T-cell (primary cell): Measurements from ENCODE around the gene OLAH. TPM values are rescaled to one million over a fixed set of nuclear protein-coding genes. Genes with fewer than 3 reads are reported as not detected.

Source experiments
- ATAC-seq, 4 experiments: fragments of 200-7000 bp in 3 of 4; fragments of 150-1000 bp in 1 of 4; cut with Tn5 transposase; replicated peaks in 1 of 4; 1 replicate in 3 of 4; 2 replicates in 1 of 4; pipeline ENCODE4 v1.10.0; 2021; ENCODE audit warnings: moderate library complexity in 3 of 4, mild to moderate bottlenecking in 2 of 4, moderate number of reproducible peaks in 1 of 4
- CTCF ChIA-PET, 2 donors: fragments of 300-600 bp; sonication (Branson Sonifier 250); formaldehyde crosslinking; loops; one replicate each; lab custom pipeline; 2022; ENCODE audit warnings: antibody characterized with exemption in 2 of 2; lab: Charles Lee
- POLR2A ChIA-PET, 2 donors: fragments of 300-600 bp; sonication (Branson Sonifier 250); formaldehyde crosslinking; loops; one replicate each; lab custom pipeline; 2022; ENCODE audit warnings: antibody characterized with exemption in 2 of 2; lab: Charles Lee
- DNase-seq, 35 experiments: peaks; one replicate each; pipeline versions ENCODE4 v3.0.0 to v3.0.0-alpha.2; 2013 to 2023
- H3K27ac ChIP-seq: one replicate; pipeline ENCODE4 v1.5.1; 2013; ENCODE audit warnings: low read length
- H3K27me3 ChIP-seq, 2 experiments: replicated peaks in 1 of 2; 1 replicate in 1 of 2; 2 replicates in 1 of 2; pipeline versions ENCODE4 v1.6.1 to v1.7.0; 2013; ENCODE audit warnings: low read length in 1 of 2, mixed read lengths in 1 of 2; ENCODE audit not compliant: control insufficient read depth in 2 of 2, insufficient read depth in 2 of 2; ENCODE audit errors: extremely low read depth in 1 of 2
- H3K36me3 ChIP-seq, 2 donors: 1 replicate in 1 of 2; 2 replicates in 1 of 2; pipeline versions ENCODE4 v1.6.1 to v1.7.0; 2013; ENCODE audit warnings: low read length in 1 of 2; ENCODE audit not compliant: control insufficient read depth in 2 of 2, insufficient read depth in 1 of 2; ENCODE audit errors: extremely low read depth in 1 of 2
- H3K4me1 ChIP-seq, 2 experiments: 1 replicate in 1 of 2; 2 replicates in 1 of 2; pipeline versions ENCODE4 v1.6.1 to v1.7.0; 2013; ENCODE audit warnings: low read length in 2 of 2, mixed read lengths in 1 of 2; ENCODE audit not compliant: insufficient read depth in 2 of 2, control insufficient read depth in 1 of 2; ENCODE audit errors: extremely low read depth in 1 of 2
- H3K4me3 ChIP-seq, 2 donors: 1 replicate in 1 of 2; 2 replicates in 1 of 2; pipeline versions ENCODE4 v1.5.1 to v1.7.0; 2013; ENCODE audit warnings: mild to moderate bottlenecking in 2 of 2, low read length in 1 of 2, moderate library complexity in 1 of 2; ENCODE audit not compliant: control insufficient read depth in 1 of 2; ENCODE audit errors: extremely low read depth in 1 of 2
- H3K9me3 ChIP-seq: 2 replicates; pipeline ENCODE4 v1.7.0; 2013
- H3K27ac Mint-ChIP-seq, 2 donors: one replicate each; pipeline ENCODE4 v1.8.0; 2020 to 2021; ENCODE audit warnings: mild to moderate bottlenecking in 2 of 2, mixed read lengths in 2 of 2
- H3K27me3 Mint-ChIP-seq, 2 donors: one replicate each; pipeline ENCODE4 v1.8.0; 2021 to 2022; ENCODE audit warnings: mixed read lengths in 2 of 2
- H3K36me3 Mint-ChIP-seq: one replicate; pipeline ENCODE4 v1.8.0; 2021; ENCODE audit warnings: mixed read lengths
- H3K4me1 Mint-ChIP-seq, 3 donors: one replicate each; pipeline ENCODE4 v1.8.0; 2020 to 2022; ENCODE audit warnings: mixed read lengths in 3 of 3, mild to moderate bottlenecking in 1 of 3
- H3K4me3 Mint-ChIP-seq, 3 donors: one replicate each; pipeline ENCODE4 v1.8.0; 2020 to 2022; ENCODE audit warnings: mild to moderate bottlenecking in 3 of 3, mixed read lengths in 3 of 3, moderate library complexity in 3 of 3
- H3K9me3 Mint-ChIP-seq, 3 donors: one replicate each; pipeline ENCODE4 v1.8.0; 2020 to 2022; ENCODE audit warnings: mixed read lengths in 3 of 3
- WGBS: methylation state at CpG from one replicate; pipeline ENCODE4 v1.1.5; 2013; ENCODE audit warnings: missing lambda C conversion rate; ENCODE audit not compliant: insufficient coverage; 5-methylcytosine and 5-hydroxymethylcytosine counted together
- total RNA-seq, 35 experiments: library from RNA in 6 of 35; stranded (reverse) in 6 of 35; fragments of 120-200 nt in 1 of 35; gene quantifications; one replicate each; pipeline versions ENCODE4 v1.2.1 to v1.2.4 and lab custom pipeline; 2013 to 2026

The OLAH gene
- total RNA-seq, 5 donors from 2014 or later (not counting 1 experiment from before 2014, with no cell fraction given): not detected

DNA sequence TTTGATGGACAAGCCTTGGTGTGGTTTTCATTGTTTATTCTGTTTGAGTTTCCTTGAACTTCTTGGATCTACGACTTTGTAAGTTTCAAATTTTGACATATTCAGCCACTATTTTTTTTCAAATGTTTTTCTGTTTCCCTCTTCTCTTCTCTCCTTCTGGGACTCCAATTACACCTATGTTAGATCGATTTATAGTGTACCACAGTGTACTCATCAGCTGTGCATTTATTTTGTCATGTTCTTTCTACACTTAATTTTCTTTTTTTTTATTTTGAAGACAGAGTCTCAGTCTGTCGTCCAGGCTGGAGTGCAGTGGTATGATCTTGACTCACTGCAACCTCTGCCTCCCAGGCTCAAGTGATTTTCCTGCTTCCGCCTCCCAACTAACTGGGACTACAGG is 16.2 kb downstream of the OLAH start:
- CTCF ChIA-PET: no interaction called here
- no peaks in the 10 kb centered on the region for H3K36me3 ChIP-seq
- Mint-ChIP-seq H3K27ac (no peak overlapping the region), H3K4me3 (no peak overlapping the region), H3K9me3 (peaks cover 7 to 18% (median 9%) of the 10 kb centered on the region in 3 donors), H3K36me3 (peaks cover 13% of the 10 kb centered on the region), H3K27me3 (peaks cover 12 to 17% of the 10 kb centered on the region in 2 donors), H3K4me1 (no peaks in the 10 kb centered on the region)
- ATAC-seq (no peak), DNase-seq (no peak)
- no peaks in the 10 kb centered on the region for H3K9me3 ChIP-seq
- H3K4me3 ChIP-seq: no peak overlapping the region
- POLR2A ChIA-PET: interaction anchor here in 1 of 2 donors (0.6 kb wide), 1 partner anchor 32 kb away, joined by 3 read pairs; no protein-coding TSS in a partner anchor
- peaks cover 0 to 18% of the 10 kb centered on the region in 2 experiments for H3K27me3 ChIP-seq
- no peak overlapping the region for H3K27ac ChIP-seq
- H3K4me1 ChIP-seq: no peaks in the 10 kb centered on the region
- WGBS: 83% methylated on average over 1 of the region's 4 CpGs

GRCh38 chr10:15060638-15061037 is 16.9 kb downstream of the OLAH start:
- peaks cover 7 to 22% (median 9%) of the 10 kb centered on the region in 3 donors for H3K9me3 Mint-ChIP-seq
- no peaks in the 10 kb centered on the region for H3K4me1 Mint-ChIP-seq
- DNase-seq: no peak
- H3K27ac ChIP-seq: no peak overlapping the region
- H3K27me3 ChIP-seq: peaks cover 0 to 18% of the 10 kb centered on the region in 2 experiments
- ChIA-PET POLR2A (no interaction called here), CTCF (no interaction called here)
- 57% methylated on average over 1 of the region's 2 CpGs for WGBS
- H3K36me3 Mint-ChIP-seq: peaks cover 16% of the 10 kb centered on the region
- no peak overlapping the region for H3K4me3 ChIP-seq
- peaks cover 16 to 22% of the 10 kb centered on the region in 2 donors for H3K27me3 Mint-ChIP-seq
- ATAC-seq: no peak
- H3K4me3 Mint-ChIP-seq: no peak overlapping the region
- H3K36me3 ChIP-seq: no peaks in the 10 kb centered on the region
- H3K4me1 ChIP-seq: no peaks in the 10 kb centered on the region
- H3K27ac Mint-ChIP-seq: no peak overlapping the region
- H3K9me3 ChIP-seq: no peaks in the 10 kb centered on the region

DNA sequence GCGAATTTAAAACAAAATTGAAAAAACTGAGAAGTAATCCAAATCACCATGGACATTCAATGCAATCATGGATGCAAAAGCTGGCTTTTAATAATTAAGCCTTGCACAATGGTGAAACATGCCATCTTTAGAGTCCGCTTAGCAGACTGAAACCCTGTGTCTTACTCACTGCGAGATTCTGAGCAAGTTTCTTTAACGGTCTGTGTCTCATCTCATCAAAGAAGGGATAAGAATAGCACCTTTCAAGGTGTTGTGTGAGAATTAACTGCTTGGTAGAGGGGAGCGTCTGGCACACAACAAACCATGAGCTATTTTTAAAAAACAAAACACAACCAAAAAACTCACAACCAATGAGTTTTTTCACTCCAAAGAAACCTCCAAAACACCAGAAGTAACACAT is 23.4 kb downstream of the OLAH start:
- ChIA-PET CTCF (no interaction called here), POLR2A (no interaction called here)
- Mint-ChIP-seq H3K4me1 (no peaks in the 10 kb centered on the region), H3K27ac (no peak overlapping the region), H3K9me3 (peaks cover 0 to 3% (median 0%) of the 10 kb centered on the region in 3 donors), H3K36me3 (peaks cover 6% of the 10 kb centered on the region), H3K27me3 (peaks cover 8 to 11% of the 10 kb centered on the region in 2 donors), H3K4me3 (no peak overlapping the region)
- Histone ChIP-seq H3K27ac (no peak overlapping the region), H3K36me3 (no peaks in the 10 kb centered on the region), H3K27me3 (peaks cover 0 to 22% of the 10 kb centered on the region in 2 experiments), H3K9me3 (no peaks in the 10 kb centered on the region), H3K4me3 (no peak overlapping the region), H3K4me1 (no peaks in the 10 kb centered on the region)
- ATAC-seq (no peak), DNase-seq (no peak)
- 90% methylated on average over 4 of the region's 5 CpGs for WGBS

- Histone ChIP-seq H3K4me3 (no peak overlapping the region), H3K9me3 (no peaks in the 10 kb centered on the region), H3K27me3 (peaks cover 0 to 14% of the 10 kb centered on the region in 2 experiments), H3K27ac (no peak overlapping the region), H3K36me3 (no peaks in the 10 kb centered on the region), H3K4me1 (no peaks in the 10 kb centered on the region)
- peaks cover 0 to 3% (median 0%) of the 10 kb centered on the region in 3 donors for H3K9me3 Mint-ChIP-seq
- H3K4me1 Mint-ChIP-seq: no peaks in the 10 kb centered on the region
- DNase-seq (no peak), ATAC-seq (no peak)
- no CpG with 5 or more reads among the region's 3 CpGs for WGBS
- POLR2A ChIA-PET: no interaction called here
- H3K36me3 Mint-ChIP-seq: peaks cover 6% of the 10 kb centered on the region
- no peak overlapping the region for H3K4me3 Mint-ChIP-seq
- no peak overlapping the region for H3K27ac Mint-ChIP-seq
- CTCF ChIA-PET: interaction anchor here in 1 of 2 donors (0.6 kb wide), 1 partner anchor 54 kb away, joined by 3 read pairs; no protein-coding TSS in a partner anchor
- peaks cover 8% of the 10 kb centered on the region in 2 donors for H3K27me3 Mint-ChIP-seq
Observed at GRCh38 chr10:15068802-15069201, 25.1 kb downstream of the OLAH start.

GRCh38 chr10:15069230-15069629 is 25.5 kb downstream of the OLAH start:
- Mint-ChIP-seq H3K4me1 (no peaks in the 10 kb centered on the region), H3K27ac (no peak overlapping the region), H3K27me3 (peaks cover 8% of the 10 kb centered on the region in 2 donors), H3K4me3 (no peak overlapping the region), H3K9me3 (peaks cover 0 to 3% (median 0%) of the 10 kb centered on the region in 3 donors), H3K36me3 (peaks cover 6% of the 10 kb centered on the region)
- H3K4me1 ChIP-seq: no peaks in the 10 kb centered on the region
- CTCF ChIA-PET: interaction anchor here in 1 of 2 donors (0.7 kb wide), 2 partner anchors 33 to 36 kb away, joined by 3 read pairs; no protein-coding TSS in a partner anchor
- DNase-seq: no peak
- 68% methylated on average over 4 of the region's 4 CpGs for WGBS
- no peak for ATAC-seq
- no peaks in the 10 kb centered on the region for H3K36me3 ChIP-seq
- no peak overlapping the region for H3K4me3 ChIP-seq
- peaks cover 0 to 14% of the 10 kb centered on the region in 2 experiments for H3K27me3 ChIP-seq
- POLR2A ChIA-PET: no interaction called here
- no peak overlapping the region for H3K27ac ChIP-seq
- no peaks in the 10 kb centered on the region for H3K9me3 ChIP-seq

- no peaks in the 10 kb centered on the region for H3K9me3 ChIP-seq
- H3K27me3 ChIP-seq: peaks cover 0 to 14% of the 10 kb centered on the region in 2 experiments
- ATAC-seq: no peak
- no peak overlapping the region for H3K27ac Mint-ChIP-seq
- H3K4me1 ChIP-seq: no peaks in the 10 kb centered on the region
- peaks cover 4% of the 10 kb centered on the region for H3K36me3 Mint-ChIP-seq
- H3K4me3 ChIP-seq: no peak overlapping the region
- H3K27ac ChIP-seq: no peak overlapping the region
- H3K4me1 Mint-ChIP-seq: no peaks in the 10 kb centered on the region
- H3K9me3 Mint-ChIP-seq: no peaks in the 10 kb centered on the region
- no peak for DNase-seq
- no peak overlapping the region for H3K4me3 Mint-ChIP-seq
- WGBS: 78% methylated on average over 5 of the region's 5 CpGs
- ChIA-PET CTCF (no interaction called here), POLR2A (no interaction called here)
- peaks cover 3 to 4% of the 10 kb centered on the region in 2 donors for H3K27me3 Mint-ChIP-seq
- H3K36me3 ChIP-seq: no peaks in the 10 kb centered on the region
Observed at GRCh38 chr10:15072358-15072757, 28.6 kb downstream of the OLAH start.
